ENCODE data around the gene JAK1. TPM values are rescaled to one million over a fixed set of nuclear protein-coding genes. Genes with fewer than 3 reads are reported as not detected.

JAK1 gene
- total and polyA plus RNA-seq, 7 donors: 33.7 to 137 (median 101) TPM

- intact Hi-C loops (cut with DNase I): no loop called here
- DNase-seq (no peak), ATAC-seq (no peak)
- H3K4me1 ChIP-seq: no peaks in the 10 kb centered on the region
- no peak for TF ChIP-seq CTCF (IDR thresholded peaks at IDR 0.05)
- H3K4me3 ChIP-seq: no peak overlapping the region
- WGBS, 3 donors: 95 to 98% (median 95%) methylated on average over 2 of the region's 2 CpGs
- H3K36me3 ChIP-seq (ENCODE audit: insufficient read depth in 1 of 2, low read depth in 1 of 2): peaks cover 0 to 5% of the 10 kb centered on the region in 2 donors
- peaks cover 9% of the 10 kb centered on the region for H3K9me3 ChIP-seq
- no peak overlapping the region for H3K27ac ChIP-seq
- no peaks in the 10 kb centered on the region for H3K27me3 ChIP-seq (ENCODE audit: insufficient read depth in 3 of 3, low read length in 2 of 3)
Observed at GRCh38 chr1:64790832-64791487, 175.4 kb downstream of the JAK1 start.

Other genes with a start within 250 kb of the JAK1 start
- gene RAVER2, start 221.5 kb downstream of the JAK1 start, total RNA-seq: 10 to 100 TPM in 2 of 4 donors, 1 to 10 TPM in 2; 6.7 to 12.3 (median 10.2) TPM
- 1 to 10 TPM; 1.5 to 9.0 (median 4.8) TPM for gene RAVER2, start 221.5 kb downstream of the JAK1 start, polyA plus RNA-seq
- 10 to 100 TPM in 2 of 4 donors, 1 to 10 TPM in 2; 1.1 to 29.0 (median 12.3) TPM for gene AK4, start 181.7 kb upstream of the JAK1 start, total RNA-seq
- gene AK4, start 181.7 kb upstream of the JAK1 start, polyA plus RNA-seq: 1 to 10 TPM in 1 of 3 donors, under 1 TPM in 2; 0.37 to 1.4 (median 0.82) TPM

Data from psoas muscle (tissue), 8 donors.